HepG2 (cell line): ENCODE measurements around the gene ATRAID. TPM values are rescaled to one million over a fixed set of nuclear protein-coding genes. Genes with fewer than 3 reads are reported as not detected.

ENCODE experiments used
- ARID5B ChIP-seq: IDR thresholded peaks from 2 replicates; pipeline ENCODE4 v1.4.0; 2020; ENCODE audit warnings: mild to moderate bottlenecking, missing genetic modification reagents
- BCL3 ChIP-seq: sonication (generic); formaldehyde crosslinking; IDR thresholded peaks from 2 replicates; pipeline ENCODE4 v1.5.1; 2020; ENCODE audit warnings: mild to moderate bottlenecking, missing genetic modification reagents, moderate library complexity
- CHD4 ChIP-seq: fragments of 200-600 bp; sonication (generic); IDR thresholded peaks from 2 replicates; pipeline ENCODE4 v1.7.0; 2017; ENCODE audit warnings: mild to moderate bottlenecking, low read length, borderline replicate concordance
- DRAP1 ChIP-seq: IDR thresholded peaks from 2 replicates; pipeline ENCODE4 v1.6.1; 2016; ENCODE audit warnings: missing genetic modification reagents, missing compliant biosample characterization
- EHMT2 ChIP-seq: fragments of 200-600 bp; sonication (generic); IDR thresholded peaks from 2 replicates; pipeline ENCODE4 v1.7.0; 2017; ENCODE audit warnings: antibody characterized with exemption, low read depth, low read length, borderline replicate concordance
- JARID2 ChIP-seq: sonication (generic); formaldehyde crosslinking; IDR thresholded peaks from 2 replicates; pipeline ENCODE4 v1.8.1; 2023; ENCODE audit warnings: missing genetic modification reagents, inconsistent platforms; ENCODE audit not compliant: insufficient replicate concordance
- KDM5B ChIP-seq: sonication (generic); formaldehyde crosslinking; IDR thresholded peaks from 2 replicates; pipeline ENCODE4 v1.4.0; 2020; ENCODE audit warnings: missing genetic modification reagents, mild to moderate bottlenecking, borderline replicate concordance
- NFE2 ChIP-seq: sonication (generic); formaldehyde crosslinking; IDR thresholded peaks from 2 replicates; pipeline ENCODE4 v1.4.0; 2020; ENCODE audit warnings: missing genetic modification reagents
- PAX8 ChIP-seq: sonication (generic); formaldehyde crosslinking; IDR thresholded peaks from 2 replicates; pipeline ENCODE4 v1.8.0; 2022; ENCODE audit warnings: mild to moderate bottlenecking, missing genetic modification reagents, borderline replicate concordance
- PBX3 ChIP-seq: sonication (generic); formaldehyde crosslinking; IDR thresholded peaks from 2 replicates; pipeline ENCODE4 v1.8.1; 2023; ENCODE audit warnings: missing genetic modification reagents, inconsistent platforms, borderline replicate concordance
- SOX13 ChIP-seq, 3 experiments: fragments of 450-650 bp in 1 of 3; sonication (generic) in 1 of 3; formaldehyde crosslinking in 1 of 3; IDR thresholded peaks in 2 of 3; conservative IDR thresholded peaks in 1 of 3; 2 replicates each; pipeline versions ENCODE4 v1.5.0 to v1.6.1; 2016 to 2020; ENCODE audit warnings: antibody characterized with exemption in 1 of 3, mild to moderate bottlenecking in 1 of 3, missing compliant biosample characterization in 1 of 3, missing genetic modification reagents in 1 of 3, moderate library complexity in 1 of 3
- TRIM24 ChIP-seq: sonication (generic); formaldehyde crosslinking; IDR thresholded peaks from 2 replicates; pipeline ENCODE4 v1.8.0; 2022; ENCODE audit warnings: mild to moderate bottlenecking, missing genetic modification reagents
- ZMAT5 ChIP-seq: sonication (generic); formaldehyde crosslinking; IDR thresholded peaks from 2 replicates; pipeline ENCODE4 v1.5.0; 2020; ENCODE audit warnings: mild to moderate bottlenecking, low read depth, missing genetic modification reagents, borderline replicate concordance
- ZNF136 ChIP-seq: sonication (generic); formaldehyde crosslinking; IDR thresholded peaks from 2 replicates; pipeline ENCODE4 v1.8.1; 2022; ENCODE audit warnings: low read depth, mild to moderate bottlenecking, moderate library complexity, missing genetic modification reagents
- ZNF775 ChIP-seq: sonication (generic); formaldehyde crosslinking; IDR thresholded peaks from 2 replicates; pipeline ENCODE4 v1.4.0; 2020; ENCODE audit warnings: missing genetic modification reagents, mild to moderate bottlenecking, moderate library complexity, borderline replicate concordance
- ZNF800 ChIP-seq: sonication (generic); formaldehyde crosslinking; IDR thresholded peaks from 2 replicates; pipeline ENCODE4 v1.4.0; 2020; ENCODE audit warnings: missing genetic modification reagents
- ZNF883 ChIP-seq: sonication (generic); formaldehyde crosslinking; IDR thresholded peaks from 2 replicates; pipeline ENCODE4 v1.5.1; 2020; ENCODE audit warnings: mild to moderate bottlenecking, missing genetic modification reagents; ENCODE audit errors: not compliant biosample characterization
- polyA plus RNA-seq, 8 experiments: library from polyadenylated mRNA; depleted of rRNA in 3 of 8; stranded (reverse) in 7 of 8; unstranded in 1 of 8; fragments of >200 nt; fragmentation: Illumina TruSeq in 4 of 8; extraction: Trizol in 4 of 8; gene quantifications; 2 replicates each; pipeline versions ENCODE4 v1.2.1 to v1.2.3, GENCODE V29; 2011 to 2016; ENCODE audit warnings: low read depth in 4 of 8, missing spikeins in 1 of 8, mixed read lengths in 1 of 8; ENCODE audit not compliant: insufficient read depth in 1 of 8
- total RNA-seq, 5 experiments: library from RNA; depleted of rRNA; stranded (reverse); fragments of >200 nt; fragmentation: Illumina TruSeq; extraction: Trizol; gene quantifications; 2 replicates each; pipeline ENCODE4 v1.2.3, GENCODE V29; 2016; ENCODE audit warnings: low read depth in 1 of 5

The ATRAID gene
- total and polyA plus RNA-seq, 2 of the 13 experiments (the other 11 are each of a cell fraction or from before 2014, with no cell fraction given) = 207 to 382 TPM

- TF ChIP-seq JARID2 (CRISPR knock-in tag) = no peak
- TF ChIP-seq DRAP1 (CRISPR knock-in tag) = peak; percentile 58
- peak; percentile 75; the same call in 1 of the 2 replicates for TF ChIP-seq KDM5B (CRISPR knock-in tag)
- TF ChIP-seq TRIM24 (CRISPR knock-in tag) = no peak
- peak; percentile 53 for TF ChIP-seq ZNF883
- 0 out of 2 replicates have a peak, but pooled peaks have one; percentile 42 for TF ChIP-seq ZNF775 (CRISPR knock-in tag)
- peak; percentile 97 for TF ChIP-seq ARID5B (CRISPR knock-in tag)
- TF ChIP-seq SOX13 (IDR thresholded peaks at IDR 0.05) = peak; percentile 94
- peak in 1 of 2 experiments; percentile 98; a peak in 2 of 4 replicates for TF ChIP-seq SOX13 (CRISPR knock-in tag; conservative IDR thresholded peaks at IDR 0.05 in 1 of 2, IDR thresholded peaks at IDR 0.05 in 1 of 2)
- TF ChIP-seq ZNF800 (CRISPR knock-in tag) = no peak
- TF ChIP-seq PBX3 (CRISPR knock-in tag) = no peak
- no peak for TF ChIP-seq ZMAT5
- TF ChIP-seq NFE2 (CRISPR knock-in tag) = no peak
- peak; percentile 88; the same call in 1 of the 2 replicates for TF ChIP-seq ZNF136 (CRISPR knock-in tag)
- TF ChIP-seq PAX8 (CRISPR knock-in tag) = no peak
- TF ChIP-seq EHMT2 = peak; percentile 94
- TF ChIP-seq BCL3 (CRISPR knock-in tag) = no peak
- no peak; the same call in 1 of the 2 replicates for TF ChIP-seq CHD4
Observed at GRCh38 chr2:27177441-27178351, 34.1 kb upstream of the ATRAID start (continued).
